ENCODE results near the gene NGF.

DNA sequence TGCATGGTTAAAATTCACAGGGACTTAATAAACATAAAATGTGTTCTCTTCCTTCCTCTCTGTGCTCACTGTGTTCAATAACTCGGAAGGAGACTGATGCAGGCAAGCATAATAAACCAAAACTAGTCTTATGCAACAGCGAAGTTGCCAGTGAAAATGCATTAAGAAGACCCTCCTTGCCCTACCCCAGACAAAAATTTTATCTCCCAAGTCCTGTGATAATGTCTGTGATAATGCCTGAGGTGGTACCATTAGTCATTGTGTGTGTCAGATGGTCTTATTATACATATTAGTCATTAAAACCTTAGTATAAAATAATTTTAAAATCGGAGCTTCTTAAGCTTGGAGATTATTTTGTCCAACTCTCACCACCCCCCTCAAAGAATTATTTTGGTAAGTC lies 97.8 kb downstream of the NGF start:
- TF ChIP-seq, protein P1, sequence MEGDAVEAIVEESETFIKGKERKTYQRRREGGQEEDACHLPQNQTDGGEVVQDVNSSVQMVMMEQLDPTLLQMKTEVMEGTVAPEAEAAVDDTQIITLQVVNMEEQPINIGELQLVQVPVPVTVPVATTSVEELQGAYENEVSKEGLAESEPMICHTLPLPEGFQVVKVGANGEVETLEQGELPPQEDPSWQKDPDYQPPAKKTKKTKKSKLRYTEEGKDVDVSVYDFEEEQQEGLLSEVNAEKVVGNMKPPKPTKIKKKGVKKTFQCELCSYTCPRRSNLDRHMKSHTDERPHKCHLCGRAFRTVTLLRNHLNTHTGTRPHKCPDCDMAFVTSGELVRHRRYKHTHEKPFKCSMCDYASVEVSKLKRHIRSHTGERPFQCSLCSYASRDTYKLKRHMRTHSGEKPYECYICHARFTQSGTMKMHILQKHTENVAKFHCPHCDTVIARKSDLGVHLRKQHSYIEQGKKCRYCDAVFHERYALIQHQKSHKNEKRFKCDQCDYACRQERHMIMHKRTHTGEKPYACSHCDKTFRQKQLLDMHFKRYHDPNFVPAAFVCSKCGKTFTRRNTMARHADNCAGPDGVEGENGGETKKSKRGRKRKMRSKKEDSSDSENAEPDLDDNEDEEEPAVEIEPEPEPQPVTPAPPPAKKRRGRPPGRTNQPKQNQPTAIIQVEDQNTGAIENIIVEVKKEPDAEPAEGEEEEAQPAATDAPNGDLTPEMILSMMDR (IDR thresholded peaks at IDR 0.05): no peak
- no peak for TF ChIP-seq POLR2A (IDR thresholded peaks at IDR 0.05)

Measured in heart left ventricle (tissue), 13 donors.